Skeletal muscle tissue (tissue), 5 donors: Measurements from ENCODE around the gene KCNC4. TPM values are rescaled to one million over a fixed set of nuclear protein-coding genes. Genes with fewer than 3 reads are reported as not detected.

Experiments used
- H3K27ac ChIP-seq: one replicate; pipeline ENCODE4 v1.7.0; 2013; ENCODE audit warnings: mild to moderate bottlenecking, low read depth, low read length, inconsistent platforms
- H3K27me3 ChIP-seq, 3 donors: one replicate each; pipeline ENCODE4 v1.7.0; 2013; ENCODE audit warnings: low read length in 3 of 3; ENCODE audit not compliant: control insufficient read depth in 3 of 3, insufficient read depth in 3 of 3
- H3K36me3 ChIP-seq, 3 donors: one replicate each; pipeline ENCODE4 v1.7.0; 2013; ENCODE audit warnings: low read length in 3 of 3; ENCODE audit not compliant: control insufficient read depth in 3 of 3, insufficient read depth in 3 of 3
- H3K4me1 ChIP-seq, 3 donors: one replicate each; pipeline ENCODE4 v1.7.0; 2013; ENCODE audit warnings: low read length in 3 of 3, mild to moderate bottlenecking in 3 of 3; ENCODE audit not compliant: control insufficient read depth in 3 of 3, insufficient read depth in 3 of 3
- H3K4me3 ChIP-seq, 3 donors: one replicate each; pipeline ENCODE4 v1.7.0; 2013; ENCODE audit warnings: low read length in 3 of 3
- H3K9ac ChIP-seq, 3 donors: one replicate each; pipeline ENCODE4 v1.7.0; 2013; ENCODE audit warnings: low read length in 3 of 3, mild to moderate bottlenecking in 3 of 3, moderate library complexity in 2 of 3, low read depth in 1 of 3
- H3K9me3 ChIP-seq, 3 donors: one replicate each; pipeline ENCODE4 v1.7.0; 2013; ENCODE audit warnings: low read length in 3 of 3; ENCODE audit not compliant: control insufficient read depth in 3 of 3
- small RNA-seq: library from RNA; depleted of rRNA; stranded (forward); fragments of <200 nt; gene quantifications from one replicate; pipeline ENCODE3, GENCODE V24; 2014
- total RNA-seq: library from RNA; depleted of rRNA; stranded (reverse); fragments of >200 nt; gene quantifications from one replicate; pipeline ENCODE4 v1.2.3, GENCODE V29; 2014
- donor health status: Osteomylitis.

The KCNC4 gene
- total RNA-seq, 1 donor from 2014 or later = 1.6 TPM

DNA sequence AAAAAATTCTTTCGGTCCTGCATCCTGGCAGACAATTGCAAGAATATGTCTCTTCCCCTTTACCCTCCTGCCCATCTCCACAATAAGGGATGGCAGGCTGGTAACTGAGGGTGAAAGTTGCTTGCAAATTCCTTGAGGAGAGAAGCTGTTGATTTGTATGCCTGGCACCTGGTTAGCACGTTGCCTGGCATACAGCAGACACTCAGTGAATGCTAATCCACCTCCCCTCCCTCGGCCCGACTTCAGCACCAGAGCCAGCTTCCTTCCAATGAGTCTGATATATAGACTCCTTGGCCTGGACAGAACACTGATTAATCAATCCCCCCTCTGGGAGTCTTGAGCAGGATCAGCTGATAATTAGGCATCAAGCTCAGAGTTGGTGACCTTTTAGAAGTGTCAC, 39.1 kb downstream of the KCNC4 start:
- Histone ChIP-seq H3K27me3 (peaks cover 0 to 6% (median 0%) of the 10 kb centered on the region in 3 donors), H3K9ac (no peak overlapping the region), H3K4me1 (peaks cover 0 to 3% (median 2%) of the 10 kb centered on the region in 3 donors)

DNA sequence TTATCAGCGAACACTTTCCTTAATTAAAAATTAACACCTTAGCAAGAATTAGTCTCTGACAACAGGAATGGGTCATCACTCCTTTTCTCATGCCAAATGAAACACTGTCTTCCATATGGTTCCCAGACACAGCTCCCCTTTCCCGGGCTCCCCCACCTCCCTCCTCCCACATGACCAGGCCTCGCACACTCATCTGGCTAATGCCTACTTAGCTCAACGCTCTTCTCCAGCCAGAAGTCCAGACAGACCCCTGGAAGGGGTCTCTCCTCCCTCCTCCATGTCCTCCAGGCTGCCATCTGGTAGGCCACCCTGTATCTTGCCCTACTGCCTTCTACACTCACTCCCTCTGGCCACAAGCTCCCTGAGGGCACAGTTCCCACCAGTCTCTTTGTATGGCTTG, 39.9 kb downstream of the KCNC4 start:
- Histone ChIP-seq H3K4me1 (peaks cover 0 to 3% (median 2%) of the 10 kb centered on the region in 3 donors), H3K9ac (no peak overlapping the region), H3K27ac (no peak overlapping the region), H3K4me3 (no peak overlapping the region), H3K36me3 (no peaks in the 10 kb centered on the region), H3K9me3 (no peaks in the 10 kb centered on the region), H3K27me3 (peaks cover 0 to 3% (median 0%) of the 10 kb centered on the region in 3 donors)

More for the DNA sequence above, 39.1 kb downstream of the KCNC4 start:
- no peak overlapping the region for H3K27ac ChIP-seq
- no peaks in the 10 kb centered on the region for H3K9me3 ChIP-seq
- no peak overlapping the region for H3K4me3 ChIP-seq
- no peaks in the 10 kb centered on the region for H3K36me3 ChIP-seq

DNA sequence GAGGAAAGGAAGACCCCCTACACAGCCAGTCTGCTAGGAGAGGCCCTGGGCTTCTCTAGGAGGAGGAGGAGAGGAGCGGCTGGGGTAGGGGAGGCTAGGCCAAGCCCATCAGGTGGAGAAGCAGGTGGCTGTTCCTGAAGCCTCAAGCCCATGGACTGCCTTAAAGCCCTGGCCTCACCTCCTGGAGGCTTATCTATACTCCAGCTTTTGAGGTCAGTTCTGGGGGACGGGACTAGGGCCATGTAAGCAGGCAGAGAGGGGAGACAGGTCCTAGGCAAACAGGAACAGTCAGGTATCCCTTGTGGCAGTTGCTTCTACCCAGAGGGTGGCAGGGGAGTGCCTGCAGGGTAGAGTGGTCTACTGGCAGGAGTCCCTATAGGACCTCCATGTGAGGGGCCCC, 40.6 kb downstream of the KCNC4 start:
- Histone ChIP-seq H3K4me1 (peaks cover 3 to 6% (median 4%) of the 10 kb centered on the region in 3 donors), H3K36me3 (no peaks in the 10 kb centered on the region), H3K27ac (no peak overlapping the region), H3K4me3 (no peak overlapping the region), H3K9ac (no peak overlapping the region), H3K9me3 (no peaks in the 10 kb centered on the region), H3K27me3 (no peaks in the 10 kb centered on the region)

DNA sequence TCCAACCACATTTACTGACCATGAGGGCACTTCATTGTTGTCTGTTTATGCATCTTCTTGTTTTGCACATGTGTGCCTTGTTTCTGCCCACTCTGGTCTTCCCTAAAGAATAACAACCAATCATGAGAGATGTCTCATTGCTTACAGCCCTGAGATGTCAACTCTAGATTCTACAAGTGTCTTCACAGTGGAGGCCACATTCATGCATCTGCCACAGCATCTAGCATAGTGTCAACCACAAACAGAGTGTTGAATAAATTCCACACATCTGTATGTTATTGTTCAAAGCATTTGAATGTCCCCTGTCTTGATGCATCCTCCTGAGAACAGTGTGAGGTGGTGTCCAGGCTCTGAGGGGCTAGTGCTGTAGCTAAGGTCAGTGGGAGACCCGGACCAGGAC, 43.1 kb downstream of the KCNC4 start:
- Histone ChIP-seq H3K4me3 (no peak overlapping the region), H3K9ac (no peak overlapping the region), H3K9me3 (no peaks in the 10 kb centered on the region), H3K27me3 (no peaks in the 10 kb centered on the region), H3K4me1 (peaks cover 4 to 6% (median 5%) of the 10 kb centered on the region in 3 donors), H3K36me3 (no peaks in the 10 kb centered on the region), H3K27ac (no peak overlapping the region)

DNA sequence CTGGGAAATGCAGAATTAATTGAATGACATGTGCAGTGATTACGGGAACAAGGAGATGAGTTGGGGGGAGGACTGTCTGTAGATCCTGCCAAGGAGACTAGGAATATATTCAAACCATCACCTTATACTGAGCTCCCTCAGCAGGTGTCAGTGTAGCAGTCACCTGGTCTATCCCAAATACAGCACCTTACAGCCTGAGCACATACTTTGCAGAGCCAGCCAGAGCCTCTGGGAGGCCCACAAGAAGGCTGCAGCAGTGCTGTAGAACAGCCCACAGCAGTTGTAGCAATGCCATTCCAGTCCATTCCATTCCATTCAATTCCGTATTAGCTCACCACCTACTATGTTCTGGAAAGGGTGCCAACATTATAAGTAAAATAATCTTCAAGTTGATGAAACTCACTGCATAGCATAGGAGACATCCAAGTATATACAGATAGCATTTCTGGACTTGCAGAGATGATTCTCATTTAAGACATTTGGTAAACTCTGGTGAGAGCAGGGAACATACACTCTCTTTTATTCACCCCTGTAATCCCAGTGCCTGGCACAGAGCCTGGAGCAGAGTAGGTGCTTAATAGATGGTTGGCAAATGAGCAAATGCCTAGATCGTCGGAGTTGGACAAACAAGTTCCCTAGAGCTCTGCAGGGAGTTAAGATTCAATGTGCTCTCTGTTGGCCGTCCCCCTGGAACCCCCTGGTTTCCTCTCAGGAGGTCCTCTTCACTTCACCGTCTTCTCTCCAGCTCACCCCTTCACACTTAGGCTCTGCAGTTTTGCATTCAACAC, 44.7 kb downstream of the KCNC4 start:
- no peak overlapping the region for H3K4me3 ChIP-seq
- no peaks in the 10 kb centered on the region for H3K36me3 ChIP-seq
- no peak overlapping the region for H3K27ac ChIP-seq
- no peak overlapping the region for H3K9ac ChIP-seq
- H3K27me3 ChIP-seq = peaks cover 0 to 3% (median 0%) of the 10 kb centered on the region in 3 donors
- peaks cover 4 to 6% (median 5%) of the 10 kb centered on the region in 3 donors for H3K4me1 ChIP-seq
- no peaks in the 10 kb centered on the region for H3K9me3 ChIP-seq

DNA sequence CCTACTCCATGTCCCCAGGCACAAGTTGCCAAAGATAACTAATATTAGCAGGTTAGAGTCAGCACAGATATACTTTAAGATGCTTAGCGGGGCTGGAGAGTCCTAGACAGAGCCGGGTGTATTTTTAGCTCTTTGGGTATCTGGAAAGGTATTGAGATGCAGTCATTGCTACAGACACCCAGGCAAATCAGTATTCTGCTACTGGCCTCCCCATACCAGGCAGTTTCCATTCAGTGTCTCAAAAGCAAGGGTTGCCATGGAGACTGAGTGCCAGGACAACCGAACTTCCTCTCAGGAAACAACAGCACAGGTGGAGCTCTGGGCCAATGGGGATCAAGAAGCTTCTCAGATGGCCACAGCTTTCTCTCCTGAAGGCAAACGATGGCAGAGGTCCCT, 45.3 kb downstream of the KCNC4 start:
- no peaks in the 10 kb centered on the region for H3K36me3 ChIP-seq
- no peak overlapping the region for H3K27ac ChIP-seq

DNA sequence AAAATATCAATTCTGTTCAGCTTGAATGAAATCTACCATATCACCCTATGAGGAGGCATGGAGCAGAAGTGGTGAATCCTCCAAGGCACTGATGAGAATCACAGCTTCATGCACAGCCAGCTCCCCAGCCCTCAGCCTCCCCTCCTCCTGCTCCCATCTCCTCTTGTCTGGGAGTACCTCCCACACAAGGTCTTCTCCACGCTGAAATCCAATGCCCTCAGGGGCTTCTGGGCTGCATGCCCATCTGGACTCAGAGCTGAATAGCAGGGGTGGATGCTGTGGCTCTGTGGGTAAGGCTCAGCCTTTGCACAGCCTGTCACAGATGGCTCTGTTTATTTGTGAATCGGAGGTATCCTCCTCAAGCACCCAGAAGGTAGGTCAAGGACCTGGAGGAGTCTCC, 48.6 kb downstream of the KCNC4 start:
- no peak overlapping the region for H3K4me3 ChIP-seq
- H3K9me3 ChIP-seq = no peaks in the 10 kb centered on the region
- no peak overlapping the region for H3K27ac ChIP-seq
- peaks cover 10 to 19% (median 15%) of the 10 kb centered on the region in 3 donors for H3K4me1 ChIP-seq
- no peak overlapping the region for H3K9ac ChIP-seq
- H3K27me3 ChIP-seq = peaks cover 0 to 3% (median 0%) of the 10 kb centered on the region in 3 donors
- H3K36me3 ChIP-seq = no peaks in the 10 kb centered on the region

More for the DNA sequence above, 45.3 kb downstream of the KCNC4 start:
- Histone ChIP-seq H3K9me3 (no peaks in the 10 kb centered on the region), H3K4me1 (peaks cover 4 to 6% (median 5%) of the 10 kb centered on the region in 3 donors), H3K4me3 (no peak overlapping the region), H3K9ac (no peak overlapping the region), H3K27me3 (peaks cover 0 to 3% (median 0%) of the 10 kb centered on the region in 3 donors)

DNA sequence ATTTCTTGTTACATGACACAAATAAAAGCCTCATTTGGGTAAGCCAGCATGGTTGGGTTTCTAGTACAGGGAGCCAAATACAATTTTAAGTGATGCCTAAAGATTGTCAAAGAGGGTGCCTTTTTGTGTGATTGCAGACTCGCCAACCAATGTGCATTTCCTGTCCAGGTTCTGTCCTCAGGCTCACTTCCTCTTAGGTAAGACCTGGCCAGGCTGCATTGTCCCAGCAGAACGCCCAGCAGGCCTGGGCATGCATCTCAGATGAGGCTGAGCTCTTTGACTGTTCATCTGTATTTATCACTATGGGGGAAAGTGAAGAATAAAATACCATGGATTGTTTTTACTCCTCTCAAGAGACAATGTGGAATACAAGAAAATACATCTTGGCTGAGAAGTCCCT, 49.7 kb downstream of the KCNC4 start:
- Histone ChIP-seq H3K27ac (no peak overlapping the region), H3K27me3 (peaks cover 0 to 3% (median 0%) of the 10 kb centered on the region in 3 donors), H3K4me3 (no peak overlapping the region), H3K36me3 (no peaks in the 10 kb centered on the region), H3K9ac (no peak overlapping the region), H3K9me3 (no peaks in the 10 kb centered on the region), H3K4me1 (peaks cover 12 to 26% (median 16%) of the 10 kb centered on the region in 3 donors)

Small RNAs within 50 kb of the gene (small RNA-seq; reads per million reads assigned to genes)
- gene AL137790.1 = not detected

Other genes with a start within 250 kb of the KCNC4 start
- 21.9 TPM for gene AHCYL1, start 225.5 kb upstream of the KCNC4 start, total RNA-seq
- gene STRIP1, start 175.7 kb upstream of the KCNC4 start, total RNA-seq = 37.1 TPM
- not detected for gene ALX3, start 139.6 kb upstream of the KCNC4 start, total RNA-seq
- gene UBL4B, start 97.9 kb upstream of the KCNC4 start, total RNA-seq = not detected
- 0.52 TPM for gene SLC6A17, start 59.8 kb upstream of the KCNC4 start, total RNA-seq
- gene RBM15, start 129.1 kb downstream of the KCNC4 start, total RNA-seq = 29.7 TPM
- gene SLC16A4, start 180.7 kb downstream of the KCNC4 start, total RNA-seq = 12.5 TPM
- 50.6 TPM for gene LAMTOR5, start 197.4 kb downstream of the KCNC4 start, total RNA-seq
- not detected for gene PROK1, start 240.8 kb downstream of the KCNC4 start, total RNA-seq